Measurements from ENCODE around the gene BMP2. TPM values are rescaled to one million over a fixed set of nuclear protein-coding genes. Genes with fewer than 3 reads are reported as not detected.
A peak's percentile ranks its signal among the peaks of the same experiment; 100 is the strongest.

The BMP2 gene
- polyA plus RNA-seq, 2 donors: 1.4 to 1.7 TPM

GRCh38 chr20:6766433-6766832 is 1.1 kb upstream of the BMP2 start:
- WGBS, 2 donors: 72 to 85% methylated on average over 9 of the region's 9 CpGs

GRCh38 chr20:6767126-6767535 is 355 bp upstream of the BMP2 start:
- 2% methylated on average over 26 of the region's 26 CpGs for WGBS, 2 donors
- peaks cover 3 to 5% of the 10 kb centered on the region in 2 donors for H3K4me1 ChIP-seq (ENCODE audit: control insufficient read depth in 2 of 2, insufficient read depth in 2 of 2, low read length in 1 of 2)
- no peaks in the 10 kb centered on the region for H3K9me3 ChIP-seq (ENCODE audit: control insufficient read depth in 2 of 2, insufficient read depth in 1 of 2, low read depth in 1 of 2, low read length in 1 of 2)
- no peaks in the 10 kb centered on the region for H3K27me3 ChIP-seq (ENCODE audit: control insufficient read depth in 1 of 2, insufficient read depth in 2 of 2, low read length in 2 of 2)
- H3K4me3 ChIP-seq (ENCODE audit: low read depth in 1 of 2, low read length in 2 of 2): peak overlapping the region; percentile 49 to 66
- no peaks in the 10 kb centered on the region for H3K36me3 ChIP-seq (ENCODE audit: control insufficient read depth in 2 of 2, insufficient read depth in 2 of 2, low read length in 1 of 2)
- peak overlapping the region in 1 of 2 donors; percentile 58 for H3K27ac ChIP-seq (ENCODE audit: low read depth in 2 of 2, low read length in 1 of 2)

More at GRCh38 chr20:6766433-6766832, 1.1 kb upstream of the BMP2 start:
- H3K9me3 ChIP-seq (ENCODE audit: control insufficient read depth in 2 of 2, insufficient read depth in 1 of 2, low read depth in 1 of 2, low read length in 1 of 2): no peaks in the 10 kb centered on the region
- H3K4me1 ChIP-seq (ENCODE audit: control insufficient read depth in 2 of 2, insufficient read depth in 2 of 2, low read length in 1 of 2): peaks cover 3 to 5% of the 10 kb centered on the region in 2 donors
- H3K4me3 ChIP-seq (ENCODE audit: low read depth in 1 of 2, low read length in 2 of 2): no peak overlapping the region
- no peak overlapping the region for H3K27ac ChIP-seq (ENCODE audit: low read depth in 2 of 2, low read length in 1 of 2)
- H3K27me3 ChIP-seq (ENCODE audit: control insufficient read depth in 1 of 2, insufficient read depth in 2 of 2, low read length in 2 of 2): no peaks in the 10 kb centered on the region
- H3K36me3 ChIP-seq (ENCODE audit: control insufficient read depth in 2 of 2, insufficient read depth in 2 of 2, low read length in 1 of 2): no peaks in the 10 kb centered on the region

GRCh38 chr20:6768228-6769140 is 998 bp downstream of the BMP2 start:
- peak overlapping the region; percentile 63 to 66 for H3K4me3 ChIP-seq (ENCODE audit: low read depth in 1 of 2, low read length in 2 of 2)
- H3K27me3 ChIP-seq (ENCODE audit: control insufficient read depth in 1 of 2, insufficient read depth in 2 of 2, low read length in 2 of 2): no peaks in the 10 kb centered on the region
- 1 to 2% methylated on average over 58 to 70 of the region's 70 CpGs for WGBS, 2 donors

GRCh38 chr20:6769903-6770785 is 2.7 kb downstream of the BMP2 start:
- H3K27ac ChIP-seq (ENCODE audit: low read depth in 2 of 2, low read length in 1 of 2): no peak overlapping the region
- H3K36me3 ChIP-seq (ENCODE audit: control insufficient read depth in 2 of 2, insufficient read depth in 2 of 2, low read length in 1 of 2): no peaks in the 10 kb centered on the region
- WGBS, 2 donors: 5 to 9% methylated on average over 48 to 55 of the region's 55 CpGs
- H3K9me3 ChIP-seq (ENCODE audit: control insufficient read depth in 2 of 2, insufficient read depth in 1 of 2, low read depth in 1 of 2, low read length in 1 of 2): no peaks in the 10 kb centered on the region
- no peaks in the 10 kb centered on the region for H3K27me3 ChIP-seq (ENCODE audit: control insufficient read depth in 1 of 2, insufficient read depth in 2 of 2, low read length in 2 of 2)
- peaks cover 3 to 5% of the 10 kb centered on the region in 2 donors for H3K4me1 ChIP-seq (ENCODE audit: control insufficient read depth in 2 of 2, insufficient read depth in 2 of 2, low read length in 1 of 2)
- H3K4me3 ChIP-seq (ENCODE audit: low read depth in 1 of 2, low read length in 2 of 2): peak overlapping the region; percentile 51 to 66

More at GRCh38 chr20:6768228-6769140, 998 bp downstream of the BMP2 start:
- H3K27ac ChIP-seq (ENCODE audit: low read depth in 2 of 2, low read length in 1 of 2): peak overlapping the region in 1 of 2 donors; percentile 36
- no peaks in the 10 kb centered on the region for H3K36me3 ChIP-seq (ENCODE audit: control insufficient read depth in 2 of 2, insufficient read depth in 2 of 2, low read length in 1 of 2)
- no peaks in the 10 kb centered on the region for H3K9me3 ChIP-seq (ENCODE audit: control insufficient read depth in 2 of 2, insufficient read depth in 1 of 2, low read depth in 1 of 2, low read length in 1 of 2)
- peaks cover 3 to 5% of the 10 kb centered on the region in 2 donors for H3K4me1 ChIP-seq (ENCODE audit: control insufficient read depth in 2 of 2, insufficient read depth in 2 of 2, low read length in 1 of 2)

- Histone ChIP-seq H3K27me3 (ENCODE audit: control insufficient read depth in 1 of 2, insufficient read depth in 2 of 2, low read length in 2 of 2) (no peaks in the 10 kb centered on the region), H3K27ac (ENCODE audit: low read depth in 2 of 2, low read length in 1 of 2) (no peak overlapping the region), H3K36me3 (ENCODE audit: control insufficient read depth in 2 of 2, insufficient read depth in 2 of 2, low read length in 1 of 2) (no peaks in the 10 kb centered on the region), H3K4me3 (ENCODE audit: low read depth in 1 of 2, low read length in 2 of 2) (no peak overlapping the region), H3K9me3 (ENCODE audit: control insufficient read depth in 2 of 2, insufficient read depth in 1 of 2, low read depth in 1 of 2, low read length in 1 of 2) (no peaks in the 10 kb centered on the region), H3K4me1 (ENCODE audit: control insufficient read depth in 2 of 2, insufficient read depth in 2 of 2, low read length in 1 of 2) (peaks cover 3 to 5% of the 10 kb centered on the region in 2 donors)
- 29 to 38% methylated on average over 3 of the region's 3 CpGs for WGBS, 2 donors
Observed at GRCh38 chr20:6770786-6771100, 3.3 kb downstream of the BMP2 start.

GRCh38 chr20:6780433-6781190 is 13.1 kb downstream of the BMP2 start:
- Histone ChIP-seq H3K36me3 (ENCODE audit: control insufficient read depth in 2 of 2, insufficient read depth in 2 of 2, low read length in 1 of 2) (peaks cover 0 to 5% of the 10 kb centered on the region in 2 donors), H3K27me3 (ENCODE audit: control insufficient read depth in 1 of 2, insufficient read depth in 2 of 2, low read length in 2 of 2) (no peaks in the 10 kb centered on the region), H3K4me3 (ENCODE audit: low read depth in 1 of 2, low read length in 2 of 2) (no peak overlapping the region), H3K4me1 (ENCODE audit: control insufficient read depth in 2 of 2, insufficient read depth in 2 of 2, low read length in 1 of 2) (no peaks in the 10 kb centered on the region), H3K9me3 (ENCODE audit: control insufficient read depth in 2 of 2, insufficient read depth in 1 of 2, low read depth in 1 of 2, low read length in 1 of 2) (no peaks in the 10 kb centered on the region), H3K27ac (ENCODE audit: low read depth in 2 of 2, low read length in 1 of 2) (no peak overlapping the region)
- 39 to 42% methylated on average over 5 of the region's 5 CpGs for WGBS, 2 donors

- Histone ChIP-seq H3K4me1 (ENCODE audit: control insufficient read depth in 2 of 2, insufficient read depth in 2 of 2, low read length in 1 of 2) (no peaks in the 10 kb centered on the region), H3K4me3 (ENCODE audit: low read depth in 1 of 2, low read length in 2 of 2) (no peak overlapping the region), H3K27me3 (ENCODE audit: control insufficient read depth in 1 of 2, insufficient read depth in 2 of 2, low read length in 2 of 2) (no peaks in the 10 kb centered on the region), H3K27ac (ENCODE audit: low read depth in 2 of 2, low read length in 1 of 2) (no peak overlapping the region), H3K9me3 (ENCODE audit: control insufficient read depth in 2 of 2, insufficient read depth in 1 of 2, low read depth in 1 of 2, low read length in 1 of 2) (no peaks in the 10 kb centered on the region), H3K36me3 (ENCODE audit: control insufficient read depth in 2 of 2, insufficient read depth in 2 of 2, low read length in 1 of 2) (peaks cover 0 to under 1% of the 10 kb centered on the region in 2 donors)
- 80 to 88% methylated on average over 5 of the region's 5 CpGs for WGBS, 2 donors
Observed at GRCh38 chr20:6783752-6784151, 16.3 kb downstream of the BMP2 start.

GRCh38 chr20:6784210-6784631 is 16.7 kb downstream of the BMP2 start:
- no peaks in the 10 kb centered on the region for H3K36me3 ChIP-seq (ENCODE audit: control insufficient read depth in 2 of 2, insufficient read depth in 2 of 2, low read length in 1 of 2)
- no peaks in the 10 kb centered on the region for H3K4me1 ChIP-seq (ENCODE audit: control insufficient read depth in 2 of 2, insufficient read depth in 2 of 2, low read length in 1 of 2)
- H3K4me3 ChIP-seq (ENCODE audit: low read depth in 1 of 2, low read length in 2 of 2): no peak overlapping the region
- 32 to 41% methylated on average over 5 of the region's 5 CpGs for WGBS, 2 donors
- H3K27ac ChIP-seq (ENCODE audit: low read depth in 2 of 2, low read length in 1 of 2): no peak overlapping the region
- no peaks in the 10 kb centered on the region for H3K27me3 ChIP-seq (ENCODE audit: control insufficient read depth in 1 of 2, insufficient read depth in 2 of 2, low read length in 2 of 2)
- no peaks in the 10 kb centered on the region for H3K9me3 ChIP-seq (ENCODE audit: control insufficient read depth in 2 of 2, insufficient read depth in 1 of 2, low read depth in 1 of 2, low read length in 1 of 2)

GRCh38 chr20:6784767-6785166 is 17.3 kb downstream of the BMP2 start:
- H3K9me3 ChIP-seq (ENCODE audit: control insufficient read depth in 2 of 2, insufficient read depth in 1 of 2, low read depth in 1 of 2, low read length in 1 of 2): no peaks in the 10 kb centered on the region
- 35 to 55% methylated on average over 3 of the region's 3 CpGs for WGBS, 2 donors
- H3K4me1 ChIP-seq (ENCODE audit: control insufficient read depth in 2 of 2, insufficient read depth in 2 of 2, low read length in 1 of 2): no peaks in the 10 kb centered on the region
- no peak overlapping the region for H3K27ac ChIP-seq (ENCODE audit: low read depth in 2 of 2, low read length in 1 of 2)
- H3K27me3 ChIP-seq (ENCODE audit: control insufficient read depth in 1 of 2, insufficient read depth in 2 of 2, low read length in 2 of 2): no peaks in the 10 kb centered on the region
- H3K36me3 ChIP-seq (ENCODE audit: control insufficient read depth in 2 of 2, insufficient read depth in 2 of 2, low read length in 1 of 2): no peaks in the 10 kb centered on the region
- H3K4me3 ChIP-seq (ENCODE audit: low read depth in 1 of 2, low read length in 2 of 2): no peak overlapping the region
